GM18517 (cell line): Measurements from ENCODE around the gene RGS10.

Source experiments
- ATAC-seq: cut with Tn5 transposase; IDR thresholded peaks from one replicate; pipeline ENCODE4 v1.9.1; 2021; ENCODE audit warnings: mild to moderate bottlenecking, moderate library complexity; ENCODE audit not compliant: unreplicated experiment

RGS10 gene

DNA sequence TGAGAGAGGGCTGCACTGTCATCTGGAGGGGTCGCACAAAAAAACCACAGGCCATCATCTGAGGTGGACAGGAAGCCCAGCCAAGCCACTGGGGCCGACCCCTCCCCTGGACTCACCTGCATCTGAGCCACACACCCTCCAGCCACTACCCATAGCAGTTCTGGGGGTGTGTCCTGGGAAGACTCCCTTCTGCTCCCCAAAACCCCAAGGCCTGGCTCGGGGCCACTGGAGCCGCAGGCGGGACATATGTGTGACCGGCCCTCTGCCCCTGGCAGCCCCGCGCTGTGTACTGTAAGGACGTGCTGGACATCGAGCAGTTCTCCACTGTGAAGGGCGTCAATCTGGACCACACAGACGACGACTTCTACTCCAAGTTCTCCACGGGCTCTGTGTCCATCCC is 90.1 kb downstream of the RGS10 start:
- ATAC-seq: no peak

- ATAC-seq: no peak
Observed at GRCh38 chr10:119451300-119451896, 91.1 kb downstream of the RGS10 start.

DNA sequence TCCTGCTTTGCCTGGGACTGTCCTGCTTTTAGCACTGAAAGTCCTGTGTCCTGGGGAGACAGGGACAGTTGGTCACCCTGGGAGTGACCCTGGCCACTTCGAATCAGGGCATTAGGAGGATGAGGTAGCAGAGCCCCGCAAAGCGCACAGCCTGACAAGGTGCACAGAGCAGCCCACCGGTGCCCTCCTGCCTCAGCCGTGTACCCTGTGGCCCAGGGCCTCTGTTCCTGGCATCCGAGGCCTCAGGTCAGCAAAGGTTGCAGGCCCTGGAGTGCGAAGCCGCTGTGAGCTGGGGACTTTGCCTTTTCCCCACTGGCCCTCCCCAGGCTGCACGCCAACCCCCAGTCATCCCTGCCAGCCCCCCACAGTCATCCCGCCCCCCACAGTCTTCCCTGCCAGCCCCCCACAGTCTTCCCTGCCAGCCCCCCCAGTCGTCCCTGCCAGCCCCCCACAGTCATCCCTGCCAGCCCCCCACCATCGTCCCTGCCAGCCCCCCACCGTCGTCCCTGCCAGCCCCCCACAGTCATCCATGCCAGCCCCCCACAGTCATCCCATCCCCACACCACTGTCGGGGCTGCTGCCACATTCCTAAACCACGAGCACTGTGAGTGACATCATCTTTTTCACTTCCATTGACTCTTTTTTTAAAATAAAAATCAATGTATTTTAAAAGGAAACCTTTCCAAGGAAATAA is 91.8 kb downstream of the RGS10 start:
- ATAC-seq: no peak
